Sigmoid colon (tissue), 7 donors: Measurements from ENCODE around the gene ZNF23. TPM values are rescaled to one million over a fixed set of nuclear protein-coding genes. Genes with fewer than 3 reads are reported as not detected.

Experiments
- DNase-seq: peaks from one replicate; pipeline ENCODE4 v3.0.0-alpha.2; 2019
- H3K27ac ChIP-seq, 4 donors: fragments of 200-600 bp; sonication (generic); one replicate each; pipeline ENCODE4 v1.5.1; 2016 to 2019; ENCODE audit warnings: mild to moderate bottlenecking in 1 of 4
- H3K27me3 ChIP-seq, 3 donors: fragments of 200-600 bp; sonication (generic); one replicate each; pipeline ENCODE4 v1.5.1; 2019; ENCODE audit warnings: mild to moderate bottlenecking in 1 of 3
- H3K36me3 ChIP-seq, 4 donors: fragments of 200-600 bp; sonication (generic); one replicate each; pipeline ENCODE4 v1.5.1; 2016 to 2019
- H3K4me1 ChIP-seq, 4 donors: fragments of 200-600 bp; sonication (generic); one replicate each; pipeline ENCODE4 v1.5.1; 2017 to 2019
- H3K4me3 ChIP-seq, 4 donors: fragments of 200-600 bp; sonication (generic); one replicate each; pipeline ENCODE4 v1.5.1; 2017 to 2019; ENCODE audit warnings: mild to moderate bottlenecking in 2 of 4, moderate library complexity in 1 of 4
- H3K9me3 ChIP-seq, 4 donors: fragments of 200-600 bp in 3 of 4; sonication (generic) in 3 of 4; one replicate each; pipeline versions ENCODE4 v1.5.1 to v1.6.1; 2013 to 2019
- CTCF ChIP-seq, 4 experiments: fragments of 450-650 bp in 3 of 4; fragments of 200-600 bp in 1 of 4; IDR thresholded peaks; one replicate each; pipeline ENCODE4 v1.5.1; 2016 to 2019; ENCODE audit warnings: antibody characterized with exemption in 4 of 4, mild to moderate bottlenecking in 3 of 4, moderate library complexity in 2 of 4
- EP300 ChIP-seq, 4 donors: sonication (generic); formaldehyde crosslinking; IDR thresholded peaks; one replicate each; pipeline ENCODE4 v1.6.1; 2017; ENCODE audit warnings: antibody characterized with exemption in 4 of 4
- POLR2A ChIP-seq, 2 donors: fragments of 450-650 bp; IDR thresholded peaks; one replicate each; pipeline ENCODE4 v1.6.1; 2016; ENCODE audit warnings: antibody characterized with exemption in 2 of 2, mild to moderate bottlenecking in 2 of 2, moderate library complexity in 2 of 2
- POLR2AphosphoS5 ChIP-seq, 4 donors: sonication (generic); formaldehyde crosslinking; IDR thresholded peaks; one replicate each; pipeline ENCODE4 v1.6.1; 2017; ENCODE audit warnings: antibody characterized with exemption in 4 of 4
- WGBS, 2 donors: extraction: QIAGEN DNeasy Blood & Tissue Kit; methylation state at CpG; one replicate each; pipeline ENCODE4 v1.1.7; 2013; 5-methylcytosine and 5-hydroxymethylcytosine counted together
- intact Hi-C: fragments of 100-400 bp; cut with DNase I; formaldehyde crosslinking; loops from one replicate; pipeline ENCODE4 v1.15.1; 2023
- polyA plus RNA-seq, 3 donors: library from polyadenylated mRNA; stranded (reverse); fragments of 200-250 nt; gene quantifications; one replicate each; pipeline ENCODE4 v1.2.3, GENCODE V29; 2013
- total RNA-seq, 4 donors: library from RNA; depleted of rRNA; stranded (reverse); fragments of >200 nt; gene quantifications; one replicate each; pipeline ENCODE4 v1.1.0, GENCODE V29; 2016
- donor health status: healthy with polysubstance abuse.
- donor health status: Bipolar disorder and iron deficiency.
- donor health status: healthy.

The ZNF23 gene
- total and polyA plus RNA-seq, 7 donors, result 3.0 to 11.6 (median 5.4) TPM

GRCh38 chr16:71500964-71501363 is 38.9 kb upstream of the ZNF23 start:
- 84 to 88% methylated on average over 2 of the region's 2 CpGs for WGBS, 2 donors
- intact Hi-C loops, result no loop called here

GRCh38 chr16:71499775-71500364 is 37.8 kb upstream of the ZNF23 start:
- peak; percentile 15 to 59 (median 58) for TF ChIP-seq CTCF (IDR thresholded peaks at IDR 0.05)
- TF ChIP-seq EP300 (IDR thresholded peaks at IDR 0.05), result no peak
- Histone ChIP-seq H3K9me3 (no peaks in the 10 kb centered on the region), H3K27me3 (no peaks in the 10 kb centered on the region), H3K4me3 (no peak overlapping the region), H3K36me3 (no peaks in the 10 kb centered on the region), H3K27ac (no peak overlapping the region), H3K4me1 (no peaks in the 10 kb centered on the region)
- intact Hi-C loops, result loop anchor here (1.0 kb wide), 1 partner anchor 88 kb away; no protein-coding TSS in a partner anchor
- no peak for DNase-seq
- WGBS, 2 donors, result 0 to 2% methylated on average over 3 of the region's 3 CpGs

More at GRCh38 chr16:71500964-71501363, 38.9 kb upstream of the ZNF23 start:
- Histone ChIP-seq H3K4me3 (no peak overlapping the region), H3K27ac (no peak overlapping the region), H3K9me3 (no peaks in the 10 kb centered on the region), H3K36me3 (no peaks in the 10 kb centered on the region), H3K27me3 (no peaks in the 10 kb centered on the region), H3K4me1 (no peaks in the 10 kb centered on the region)
- no peak for DNase-seq
- no peak for TF ChIP-seq POLR2A (IDR thresholded peaks at IDR 0.05)
- TF ChIP-seq CTCF (IDR thresholded peaks at IDR 0.05), result no peak
- no peak for TF ChIP-seq POLR2AphosphoS5 (IDR thresholded peaks at IDR 0.05)
- TF ChIP-seq EP300 (IDR thresholded peaks at IDR 0.05), result no peak

- Histone ChIP-seq H3K4me1 (no peaks in the 10 kb centered on the region), H3K4me3 (no peak overlapping the region), H3K9me3 (no peaks in the 10 kb centered on the region), H3K36me3 (no peaks in the 10 kb centered on the region), H3K27ac (no peak overlapping the region), H3K27me3 (no peaks in the 10 kb centered on the region)
- DNase-seq, result no peak
- TF ChIP-seq POLR2AphosphoS5 (IDR thresholded peaks at IDR 0.05) (no peak), POLR2A (IDR thresholded peaks at IDR 0.05) (no peak), EP300 (IDR thresholded peaks at IDR 0.05) (no peak), CTCF (IDR thresholded peaks at IDR 0.05) (no peak)
- intact Hi-C loops, result no loop called here
- WGBS, 2 donors, result 91 to 95% methylated on average over 3 of the region's 3 CpGs
Observed at GRCh38 chr16:71498031-71498430, 36.0 kb upstream of the ZNF23 start.

GRCh38 chr16:71493213-71493612 is 31.2 kb upstream of the ZNF23 start:
- TF ChIP-seq POLR2A (IDR thresholded peaks at IDR 0.05), result no peak
- no peak for TF ChIP-seq POLR2AphosphoS5 (IDR thresholded peaks at IDR 0.05)
- TF ChIP-seq EP300 (IDR thresholded peaks at IDR 0.05), result no peak
- TF ChIP-seq CTCF (IDR thresholded peaks at IDR 0.05), result no peak
- H3K4me3 ChIP-seq, result no peak overlapping the region
- no peak for DNase-seq
- no peaks in the 10 kb centered on the region for H3K9me3 ChIP-seq
- H3K36me3 ChIP-seq, result no peaks in the 10 kb centered on the region
- no peaks in the 10 kb centered on the region for H3K4me1 ChIP-seq
- 80 to 85% methylated on average over 3 of the region's 3 CpGs for WGBS, 2 donors
- H3K27ac ChIP-seq, result no peak overlapping the region
- intact Hi-C loops, result loop anchor here (5.0 kb wide), 1 partner anchor 41 kb away; no protein-coding TSS in a partner anchor
- H3K27me3 ChIP-seq, result no peaks in the 10 kb centered on the region

GRCh38 chr16:71492786-71493185 is 30.7 kb upstream of the ZNF23 start:
- Histone ChIP-seq H3K27me3 (no peaks in the 10 kb centered on the region), H3K27ac (no peak overlapping the region), H3K4me1 (no peaks in the 10 kb centered on the region), H3K36me3 (no peaks in the 10 kb centered on the region), H3K9me3 (no peaks in the 10 kb centered on the region), H3K4me3 (no peak overlapping the region)
- intact Hi-C loops, result loop anchor here (5.0 kb wide), 1 partner anchor 40 kb away; no protein-coding TSS in a partner anchor
- TF ChIP-seq POLR2AphosphoS5 (IDR thresholded peaks at IDR 0.05), result no peak
- TF ChIP-seq CTCF (IDR thresholded peaks at IDR 0.05), result no peak
- TF ChIP-seq EP300 (IDR thresholded peaks at IDR 0.05), result no peak
- no peak for TF ChIP-seq POLR2A (IDR thresholded peaks at IDR 0.05)
- 80% methylated on average over 2 of the region's 2 CpGs for WGBS, 2 donors
- DNase-seq, result no peak
